Posterior vena cava (tissue), 2 donors: Measurements from ENCODE around the gene LRRC46. TPM values are rescaled to one million over a fixed set of nuclear protein-coding genes. Genes with fewer than 3 reads are reported as not detected.
A peak's percentile ranks its signal among the peaks of the same experiment; 100 is the strongest.

Experiments
- DNase-seq: peaks from one replicate; pipeline ENCODE4 v3.0.0-alpha.2; 2020; ENCODE audit warnings: low spot score
- intact Hi-C, 2 donors: fragments of 100-400 bp; cut with DNase I; formaldehyde crosslinking; loops; one replicate each; pipeline versions ENCODE4 v1.14.1 to v1.14.2; 2022 to 2023
- total RNA-seq, 2 donors: library from RNA; stranded (reverse); fragmentation: NEBNext Ultra II Directional; extraction: Animal tissue kit (Norgen Biotek cat#: 25700); gene quantifications; one replicate each; pipeline ENCODE4 v1.2.1, GENCODE V29; 2021
- donor health status: DM: yes; HTN: yes; CAD: no.
- donor health status: DM: yes; HTN: yes; CAD: no.

LRRC46 gene
- total RNA-seq, 2 donors from 2014 or later: not detected

- intact Hi-C loops: no loop called here
- peak; percentile 66 for DNase-seq
These were observed 23.2 kb upstream of the LRRC46 start for GRCh38 chr17:47808036-47808829.

- DNase-seq: peak; percentile 67
- intact Hi-C loops: no loop called here
These were observed 22.5 kb upstream of the LRRC46 start for GRCh38 chr17:47808830-47809480.

- intact Hi-C loops: loop anchor here in 1 of 2 donors (5.0 kb wide), 1 partner anchor 113 kb away; no protein-coding TSS in a partner anchor
- peak; percentile 66 for DNase-seq
These were observed 21.2 kb upstream of the LRRC46 start for GRCh38 chr17:47810200-47810821.

GRCh38 chr17:47810901-47811635 lies 20.4 kb upstream of the LRRC46 start:
- peak; percentile 58 for DNase-seq
- intact Hi-C loops: loop anchor here in 1 of 2 donors (5.0 kb wide), 1 partner anchor 114 kb away; no protein-coding TSS in a partner anchor

DNA sequence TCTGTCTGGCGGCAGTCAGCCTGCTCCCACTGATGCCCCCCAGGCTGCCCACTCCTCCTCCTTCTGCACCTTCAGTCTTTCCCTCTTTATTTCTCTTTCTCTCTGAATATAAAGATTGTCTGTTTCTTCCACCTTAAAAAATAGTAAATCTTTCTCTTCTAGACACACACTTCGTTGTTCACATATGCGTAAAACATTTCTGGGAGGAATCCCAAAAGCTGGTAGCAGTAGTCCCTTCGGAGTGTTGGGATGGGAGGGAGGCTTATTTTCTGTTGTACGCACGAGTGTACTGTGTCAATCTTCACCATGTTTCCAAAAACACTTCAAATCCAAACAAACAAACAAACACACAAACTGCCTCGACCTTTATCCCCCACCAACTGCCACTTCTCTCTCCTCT lies 19.8 kb upstream of the LRRC46 start:
- DNase-seq: no peak
- intact Hi-C loops: loop anchor here in 1 of 2 donors (5.0 kb wide), 1 partner anchor 114 kb away; no protein-coding TSS in a partner anchor

DNA sequence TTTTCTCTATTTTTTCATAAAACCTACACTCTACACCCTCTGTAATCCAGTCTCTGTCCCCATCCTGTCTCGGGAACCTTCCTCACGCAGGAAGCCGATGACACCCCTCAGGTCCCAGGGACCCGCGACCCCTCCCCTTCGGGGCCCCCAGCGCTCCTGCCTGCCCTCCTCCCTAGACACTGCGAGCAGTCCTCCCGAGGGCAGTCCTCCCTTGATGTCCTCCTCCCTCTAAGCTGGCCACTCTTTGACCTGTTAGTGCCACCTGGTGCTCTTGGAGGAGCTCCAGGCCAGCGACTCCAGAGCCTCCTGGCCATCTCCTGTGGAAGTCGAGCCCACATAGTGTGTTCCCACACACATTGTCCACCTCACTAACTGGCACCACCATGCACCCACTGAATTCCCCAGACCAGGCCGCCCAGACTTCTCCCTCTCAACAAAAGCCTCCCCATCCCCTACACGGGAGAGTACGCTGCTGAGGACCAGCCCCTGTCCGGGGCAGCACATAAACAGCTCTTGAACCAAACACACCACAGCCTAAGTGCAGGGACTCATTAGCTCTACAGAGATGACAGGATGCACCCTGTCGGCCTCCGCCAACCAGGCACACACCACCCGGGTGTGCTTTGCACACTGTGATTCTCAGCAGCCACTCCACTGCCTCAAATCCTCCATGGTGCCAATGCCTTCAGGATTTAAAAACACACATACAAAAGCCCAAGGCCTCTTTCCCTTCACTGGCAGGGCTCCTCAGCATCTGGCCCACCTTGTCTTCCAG lies 19.1 kb upstream of the LRRC46 start:
- peak; percentile 69 for DNase-seq
- intact Hi-C loops: loop anchor here in 1 of 2 donors (5.0 kb wide), 1 partner anchor 115 kb away; no protein-coding TSS in a partner anchor

GRCh38 chr17:47813077-47813476 lies 18.4 kb upstream of the LRRC46 start:
- intact Hi-C loops: loop anchor here in 1 of 2 donors (5.0 kb wide), 1 partner anchor 116 kb away; no protein-coding TSS in a partner anchor
- DNase-seq: peak; percentile 78

DNA sequence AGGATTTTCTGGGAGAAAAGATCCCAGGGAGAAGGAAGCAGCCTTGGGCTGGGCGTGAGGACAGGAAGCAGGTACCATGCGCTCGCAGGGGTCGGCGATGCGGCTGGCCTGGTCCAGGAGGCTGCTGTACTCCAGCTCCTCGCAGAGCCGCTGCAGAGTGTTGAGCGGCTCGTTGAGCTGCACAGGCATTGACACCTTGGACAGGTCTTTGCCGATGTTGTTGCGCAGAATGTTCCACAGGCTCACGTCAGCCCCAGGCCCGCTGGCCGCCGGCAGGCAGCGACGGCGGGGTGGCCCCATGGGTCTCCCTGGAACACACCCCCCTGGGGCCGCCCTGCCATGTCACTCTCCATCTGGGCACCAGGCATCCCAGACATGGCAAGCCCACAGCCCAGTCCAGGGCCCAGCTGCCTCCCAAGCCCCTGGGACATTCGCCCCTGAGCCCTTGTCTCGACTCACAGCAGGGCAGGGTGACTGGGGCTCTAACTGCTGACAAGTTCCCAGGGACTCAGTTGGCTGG lies 17.9 kb upstream of the LRRC46 start:
- DNase-seq: peak; percentile 73
- intact Hi-C loops: loop anchor here in 1 of 2 donors (5.0 kb wide), 1 partner anchor 116 kb away; no protein-coding TSS in a partner anchor

- intact Hi-C loops: no loop called here
- peak; percentile 69 for DNase-seq
These were observed 16.2 kb upstream of the LRRC46 start for GRCh38 chr17:47815106-47815918.

DNA sequence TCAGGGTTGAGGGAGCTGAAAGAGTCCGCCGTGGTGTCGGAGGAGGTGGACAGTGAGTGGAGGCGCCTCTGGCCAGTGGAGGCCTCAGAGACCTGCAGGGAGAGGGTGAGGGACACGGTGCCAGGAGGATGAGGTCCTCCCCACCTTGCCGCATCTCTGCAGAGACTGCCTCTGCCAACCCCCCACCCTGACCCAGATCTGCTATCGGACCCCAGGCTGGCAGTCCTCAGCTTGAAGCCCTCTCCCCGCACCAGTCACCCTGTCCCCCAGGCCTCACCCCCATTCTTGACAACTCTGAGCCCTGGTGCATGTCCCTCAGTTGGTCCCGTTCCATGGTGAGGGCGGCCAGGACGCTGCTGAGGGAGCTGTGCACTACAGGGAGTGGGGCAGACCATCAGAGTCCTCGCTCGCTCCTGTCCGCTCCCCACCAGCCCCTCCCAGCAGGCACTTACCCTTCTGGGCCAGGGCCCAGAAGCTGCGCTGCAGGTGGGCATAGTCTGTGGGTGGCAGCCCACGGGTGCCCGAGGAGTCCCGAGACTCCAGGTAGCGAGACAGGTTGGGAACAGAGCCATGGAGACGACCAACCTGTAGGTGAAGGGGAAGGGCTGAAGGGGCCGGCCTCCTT lies 15.2 kb upstream of the LRRC46 start:
- peak; percentile 62 for DNase-seq
- intact Hi-C loops: no loop called here

GRCh38 chr17:47816947-47817346 lies 14.5 kb upstream of the LRRC46 start:
- intact Hi-C loops: no loop called here
- peak; percentile 11 for DNase-seq

- intact Hi-C loops: no loop called here
- no peak for DNase-seq
These were observed 13.3 kb upstream of the LRRC46 start for GRCh38 chr17:47818002-47818695.

DNA sequence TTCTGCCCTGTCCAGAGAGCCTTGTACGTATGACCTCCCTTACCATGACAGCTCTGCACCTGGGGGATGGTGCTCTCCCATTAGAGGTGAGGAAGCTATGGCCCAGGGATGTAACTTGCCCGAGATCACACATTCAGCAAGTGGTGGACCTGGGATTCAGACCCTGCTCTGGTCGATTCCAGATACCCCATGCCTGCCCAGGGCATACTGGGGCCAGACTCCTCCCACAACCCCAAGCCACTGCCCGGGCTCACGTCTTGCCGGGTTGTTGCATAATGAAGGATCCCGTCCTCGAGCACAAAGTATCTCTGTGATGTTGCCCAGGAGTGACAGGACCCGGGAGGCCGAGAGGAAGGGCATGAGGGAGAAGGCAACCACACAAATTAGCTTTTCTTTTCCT lies 12.0 kb upstream of the LRRC46 start:
- no peak for DNase-seq
- intact Hi-C loops: no loop called here

DNA sequence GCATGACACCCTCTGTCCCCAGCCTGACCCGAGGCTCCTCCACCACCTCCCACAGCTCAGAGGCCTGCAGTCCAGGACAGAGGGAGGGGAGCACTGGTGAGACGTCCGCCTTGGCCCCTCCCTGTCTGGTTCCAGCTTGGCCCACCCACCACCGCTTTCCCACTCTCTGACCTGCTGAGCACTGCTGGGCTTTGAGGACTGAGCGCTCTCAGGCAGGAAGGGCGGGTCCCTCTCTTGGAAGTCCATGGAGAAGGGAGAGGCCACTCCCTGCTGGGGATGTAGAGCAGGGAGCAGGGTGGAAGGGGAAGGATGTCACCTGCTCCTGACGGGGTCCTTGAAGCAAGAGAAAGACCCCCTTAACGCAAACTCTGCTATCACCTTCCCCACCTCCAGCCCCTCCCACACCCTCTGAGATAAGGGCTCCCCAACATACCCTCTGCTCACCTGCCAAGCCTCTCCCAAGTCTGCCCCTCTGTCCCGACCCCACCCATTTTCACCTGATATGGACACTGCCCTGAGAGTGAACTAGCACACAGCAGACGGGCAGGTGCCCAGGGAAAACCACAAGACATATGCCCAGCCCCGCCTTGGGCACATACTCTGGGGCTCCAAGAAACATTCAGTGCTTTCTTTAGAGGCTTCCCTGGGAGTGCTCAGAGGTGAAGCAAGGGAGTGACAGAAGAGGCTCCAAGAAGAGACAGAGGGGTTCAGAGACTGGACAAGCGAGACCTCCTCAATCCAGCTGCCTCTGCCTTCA lies 11.3 kb upstream of the LRRC46 start:
- intact Hi-C loops: no loop called here

DNA sequence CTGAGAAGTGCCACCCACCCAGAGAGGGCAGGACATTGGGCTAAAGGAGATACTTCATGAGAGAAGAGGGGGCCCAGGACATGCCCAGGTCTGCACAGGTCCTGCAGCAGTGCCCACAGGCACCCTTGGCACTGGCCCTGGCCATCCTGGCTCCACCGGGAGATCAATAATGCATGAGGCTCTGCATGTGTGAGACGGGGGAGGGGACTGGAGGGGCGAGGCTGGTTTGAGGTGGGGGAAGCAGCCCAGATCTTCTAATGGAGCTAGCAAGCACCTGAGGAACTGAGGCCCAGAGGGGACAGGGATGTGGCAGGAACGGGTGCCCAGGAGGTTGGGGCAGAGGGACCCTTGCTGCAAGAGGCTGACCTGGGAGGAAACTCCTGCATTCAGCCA lies 10.4 kb upstream of the LRRC46 start:
- intact Hi-C loops: no loop called here

More for the DNA sequence above, 11.3 kb upstream of the LRRC46 start:
- DNase-seq: no peak

More for the DNA sequence above, 10.4 kb upstream of the LRRC46 start:
- DNase-seq: no peak
